ENCODE results near the gene ZMYND8.

DNA sequence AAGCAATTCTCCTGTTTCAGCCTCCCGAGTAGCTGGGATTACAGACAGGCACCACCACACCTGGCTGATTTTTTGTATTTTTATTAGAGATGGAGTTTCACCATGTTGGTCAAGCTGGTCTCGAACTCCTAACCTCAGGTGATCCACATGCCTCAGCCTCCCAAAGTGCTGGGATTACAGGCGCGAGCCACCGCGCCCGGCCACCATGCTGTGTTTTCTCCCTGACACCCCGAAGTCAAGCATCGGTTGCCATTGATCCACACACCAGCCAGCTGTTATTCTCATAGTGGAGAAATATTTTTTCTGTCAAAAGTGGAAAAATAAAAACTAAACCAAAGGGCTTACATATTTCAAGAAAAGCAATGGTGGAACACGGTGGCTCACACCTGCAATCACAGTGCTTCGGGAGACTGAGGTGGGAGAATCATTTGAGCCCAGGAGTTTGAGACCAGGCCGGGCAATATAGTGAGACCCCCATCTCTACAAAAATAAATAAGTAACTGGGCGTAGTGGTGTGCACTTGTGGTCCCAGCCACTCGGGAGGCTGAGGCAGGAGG lies 157.4 kb downstream of the ZMYND8 start:
- no peak for TF ChIP-seq POLR2AphosphoS5 (IDR thresholded peaks at IDR 0.05; ENCODE audit: low read depth, low read length)
- no peak for TF ChIP-seq TAF1 (IDR thresholded peaks at IDR 0.05; ENCODE audit: borderline replicate concordance, insufficient read depth, low read length)

Measured in PFSK-1 (cell line).